ENCODE data around the gene FHOD3.
A peak's percentile ranks its signal among the peaks of the same experiment; 100 is the strongest.

Gene FHOD3

GRCh38 chr18:36663312-36663711 lies 365.8 kb downstream of the FHOD3 start:
- no peak for DNase-seq (ENCODE audit: low read depth in 2 of 2)

- no peak for DNase-seq (ENCODE audit: low read depth in 2 of 2)
Observed at GRCh38 chr18:36665952-36666351, 368.4 kb downstream of the FHOD3 start.

- DNase-seq (ENCODE audit: low read depth in 2 of 2), result no peak
Observed at GRCh38 chr18:36667811-36668210, 370.3 kb downstream of the FHOD3 start.

GRCh38 chr18:36668349-36668748 lies 370.8 kb downstream of the FHOD3 start:
- no peak for DNase-seq (ENCODE audit: low read depth in 2 of 2)

GRCh38 chr18:36672437-36673344 lies 375.2 kb downstream of the FHOD3 start:
- DNase-seq (ENCODE audit: low read depth in 2 of 2), result no peak

- DNase-seq (ENCODE audit: low read depth in 2 of 2), result no peak
Observed at GRCh38 chr18:36673452-36673851, 375.9 kb downstream of the FHOD3 start.

- no peak for DNase-seq (ENCODE audit: low read depth in 2 of 2)
Observed at GRCh38 chr18:36675076-36675475, 377.6 kb downstream of the FHOD3 start.

GRCh38 chr18:36675542-36675941 lies 378.0 kb downstream of the FHOD3 start:
- DNase-seq (ENCODE audit: low read depth in 2 of 2), result no peak

- no peak for DNase-seq (ENCODE audit: low read depth in 2 of 2)
Observed at GRCh38 chr18:36676629-36677028, 379.1 kb downstream of the FHOD3 start.

GRCh38 chr18:36680042-36680441 lies 382.5 kb downstream of the FHOD3 start:
- no peak for DNase-seq (ENCODE audit: low read depth in 2 of 2)

- no peak for DNase-seq (ENCODE audit: low read depth in 2 of 2)
Observed at GRCh38 chr18:36685580-36685979, 388.1 kb downstream of the FHOD3 start.

GRCh38 chr18:36688020-36688965 lies 390.8 kb downstream of the FHOD3 start:
- peak in 1 of 2 donors; percentile 8 for DNase-seq (ENCODE audit: low read depth in 2 of 2)

GRCh38 chr18:36692371-36692770 lies 394.9 kb downstream of the FHOD3 start:
- no peak for DNase-seq (ENCODE audit: low read depth in 2 of 2)

- no peak for DNase-seq (ENCODE audit: low read depth in 2 of 2)
Observed at GRCh38 chr18:36692921-36693332, 395.4 kb downstream of the FHOD3 start.

GRCh38 chr18:36693931-36694620 lies 396.6 kb downstream of the FHOD3 start:
- no peak for DNase-seq (ENCODE audit: low read depth in 2 of 2)

- DNase-seq (ENCODE audit: low read depth in 2 of 2), result no peak
Observed at GRCh38 chr18:36695806-36696205, 398.3 kb downstream of the FHOD3 start.

- DNase-seq (ENCODE audit: low read depth in 2 of 2), result no peak
Observed at GRCh38 chr18:36697905-36698304, 400.4 kb downstream of the FHOD3 start.

GRCh38 chr18:36700955-36701354 lies 403.4 kb downstream of the FHOD3 start:
- DNase-seq (ENCODE audit: low read depth in 2 of 2), result no peak

- no peak for DNase-seq (ENCODE audit: low read depth in 2 of 2)
Observed at GRCh38 chr18:36702401-36703013, 405.0 kb downstream of the FHOD3 start.

GRCh38 chr18:36704156-36704555 lies 406.6 kb downstream of the FHOD3 start:
- DNase-seq (ENCODE audit: low read depth in 2 of 2), result no peak

GRCh38 chr18:36706134-36706881 lies 408.8 kb downstream of the FHOD3 start:
- DNase-seq (ENCODE audit: low read depth in 2 of 2), result no peak
